GM21447 (cell line): Measurements from ENCODE around the gene SHISA3.

Source experiments
- ATAC-seq: cut with Tn5 transposase; IDR thresholded peaks from one replicate; pipeline ENCODE4 v1.9.1; 2021; ENCODE audit not compliant: unreplicated experiment

Gene SHISA3

GRCh38 chr4:42442601-42443000 is 45.3 kb downstream of the SHISA3 start:
- ATAC-seq = no peak

- ATAC-seq = no peak
These were observed 47.8 kb downstream of the SHISA3 start for GRCh38 chr4:42445038-42445437.

- ATAC-seq = no peak
These were observed 49.5 kb downstream of the SHISA3 start for GRCh38 chr4:42446823-42447222.
